Muscle of back (tissue), 10 donors: ENCODE results near the gene DLEC1. TPM values are rescaled to one million over a fixed set of nuclear protein-coding genes. Genes with fewer than 3 reads are reported as not detected.

Experiments
- polyA plus RNA-seq, 10 donors: library from polyadenylated mRNA; unstranded; fragments of 120-200 nt; gene quantifications; one replicate each; pipeline ENCODE4 v1.2.1, GENCODE V29; 2013; ENCODE audit not compliant: insufficient read length in 10 of 10

Gene DLEC1
- polyA plus RNA-seq, 10 donors = 0.22 to 1.2 (median 0.40) TPM

Other genes starting within 250 kb of the DLEC1 start
- 10 to 100 TPM; 29.8 to 50.2 (median 36.9) TPM for gene CTDSPL, start 177.3 kb upstream of the DLEC1 start, polyA plus RNA-seq
- gene VILL, start 48.4 kb upstream of the DLEC1 start, polyA plus RNA-seq = 1 to 10 TPM; 3.5 to 8.1 (median 5.2) TPM
- 10 to 100 TPM in 9 of 10 donors, 1 to 10 TPM in 1; 9.2 to 14.3 (median 12.6) TPM for gene PLCD1, start 9.6 kb upstream of the DLEC1 start, polyA plus RNA-seq
- 10 to 100 TPM; 27.6 to 37.4 (median 30.3) TPM for gene ACAA1, start 97.9 kb downstream of the DLEC1 start, polyA plus RNA-seq
- 10 to 100 TPM; 17.2 to 26.7 (median 20.7) TPM for gene MYD88, start 99.5 kb downstream of the DLEC1 start, polyA plus RNA-seq
- gene OXSR1, start 126.3 kb downstream of the DLEC1 start, polyA plus RNA-seq = 10 to 100 TPM; 30.5 to 43.4 (median 34.6) TPM
- gene SLC22A13, start 226.6 kb downstream of the DLEC1 start, polyA plus RNA-seq = under 1 TPM in 7 of 10 donors, not detected in 3; 0.08 to 0.26 (median 0.18) TPM
- under 1 TPM in 9 of 10 donors, not detected in 1; 0.11 to 0.28 (median 0.17) TPM for gene SLC22A14, start 243.1 kb downstream of the DLEC1 start, polyA plus RNA-seq